ENCODE data around the gene OR52B4. TPM values are rescaled to one million over a fixed set of nuclear protein-coding genes. Genes with fewer than 3 reads are reported as not detected.

The OR52B4 gene
- not detected in 2 replicates for total RNA-seq

DNA sequence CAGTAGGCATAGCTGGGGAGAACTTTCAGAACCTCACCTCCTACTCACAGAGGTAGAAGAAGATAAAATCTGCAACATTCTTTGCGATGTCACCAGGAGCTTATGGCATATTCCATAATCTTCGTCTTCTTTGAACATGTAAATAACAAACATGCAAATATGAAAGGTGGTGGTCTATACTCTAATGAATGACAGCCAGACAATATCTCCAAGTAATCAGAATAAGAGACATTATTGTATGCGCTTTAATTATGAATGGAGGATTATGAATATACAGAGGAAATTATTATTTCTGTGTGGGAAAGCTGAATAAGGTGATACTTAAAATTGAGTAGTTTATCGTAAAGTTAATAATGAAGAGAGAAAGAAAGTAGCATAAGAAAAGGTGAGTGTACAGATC is at the start of gene OR52B4:
Gene OR52B4, minus strand, starts transcription at position 101 of the 400 bp plus-strand sequence. Its CDS starts 91 bp downstream, at position 10.

DNA sequence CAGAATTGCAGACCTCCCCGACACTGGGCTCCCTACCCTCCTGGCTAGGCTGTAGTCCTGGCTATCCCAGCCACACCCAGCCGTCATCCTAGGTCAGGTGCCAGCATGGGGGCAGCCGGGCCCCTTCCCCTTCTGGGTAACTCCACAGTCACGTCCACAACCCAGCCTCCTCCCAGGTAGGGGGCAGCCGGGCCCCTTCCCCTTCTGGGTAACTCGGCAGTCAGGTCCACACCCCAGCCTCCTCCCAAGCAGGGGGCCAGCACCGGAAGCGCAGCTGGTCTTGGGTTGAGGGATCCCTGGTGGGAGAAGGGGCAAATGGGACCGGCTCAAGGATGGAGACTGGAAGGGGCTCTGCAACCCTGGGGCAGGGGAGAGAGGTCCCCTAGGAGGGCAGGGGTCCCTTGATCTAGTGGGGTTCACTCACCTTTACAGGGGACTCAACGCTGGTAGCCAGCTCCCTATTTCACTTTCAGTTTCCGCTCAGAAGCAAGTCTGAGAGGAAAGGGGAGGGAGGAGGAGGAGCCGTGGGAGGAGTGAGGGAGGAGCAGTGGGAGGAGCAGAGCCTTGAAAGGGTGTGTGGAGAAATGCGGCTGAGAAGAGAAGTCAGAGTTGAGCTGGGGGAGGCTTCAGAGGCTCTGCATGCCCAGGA is 25.1 kb upstream of the OR52B4 start, which contains the start of gene TRIM21:
Gene TRIM21, minus strand, starts transcription at position 494 of the 649 bp plus-strand sequence. CDS start 3,293 bp downstream, outside the sequence.

Other genes starting within 250 kb of the OR52B4 start
- gene TRIM21, start 25.3 kb upstream of the OR52B4 start, total RNA-seq = 6.8 and 21.4 TPM in 2 replicates
- gene OR52K2, start 80.9 kb upstream of the OR52B4 start, total RNA-seq = not detected in 2 replicates
- not detected in 2 replicates for gene OR52K1, start 114.3 kb upstream of the OR52B4 start, total RNA-seq
- gene OR52M1, start 176.8 kb upstream of the OR52B4 start, total RNA-seq = not detected in 2 replicates
- gene OR52I2, start 213.4 kb upstream of the OR52B4 start, total RNA-seq = under 0.01 TPM in 1 of 2 replicates, not detected in the other
- not detected in 2 replicates for gene OR52I1, start 225.7 kb upstream of the OR52B4 start, total RNA-seq
- 5.8 and 7.2 TPM in 2 replicates for gene TRIM68, start 239.8 kb upstream of the OR52B4 start, total RNA-seq